ENCODE data around the gene NUP85.

DNA sequence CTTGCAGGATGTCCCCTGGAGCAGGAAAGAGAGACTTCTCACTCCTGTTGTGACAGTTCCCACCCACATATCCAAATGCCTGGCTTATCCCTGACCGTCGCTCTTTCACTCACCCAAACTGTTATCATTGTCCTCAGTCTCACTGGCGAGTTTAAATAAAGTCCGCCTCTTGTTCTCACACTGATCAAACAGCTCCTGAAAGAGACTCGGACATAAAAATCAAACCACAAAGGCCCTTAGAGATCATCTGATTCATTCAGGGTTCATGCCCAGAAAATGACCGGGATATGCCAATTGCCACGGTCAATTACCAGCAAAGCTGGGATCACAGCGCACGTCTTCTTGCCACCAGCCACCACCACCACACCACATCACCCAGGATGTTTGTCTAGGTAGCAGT lies 36.0 kb downstream of the NUP85 start:
- TF ChIP-seq POLR2A (IDR thresholded peaks at IDR 0.05; ENCODE audit: low read length) (no peak), GATA1 (IDR thresholded peaks at IDR 0.05; ENCODE audit: low read depth, low read length) (no peak)
